IPS-15b (cell line): Measurements from ENCODE around the gene LRRC8C.

ENCODE experiments used
- H3K27me3 ChIP-seq: one replicate; pipeline ENCODE4 v1.6.1; 2013; ENCODE audit warnings: low read length; ENCODE audit not compliant: control insufficient read depth, insufficient read depth
- H3K36me3 ChIP-seq: one replicate; pipeline ENCODE4 v1.6.1; 2013; ENCODE audit warnings: low read length; ENCODE audit not compliant: control insufficient read depth, insufficient read depth
- H3K4me1 ChIP-seq: one replicate; pipeline ENCODE4 v1.6.1; 2013; ENCODE audit warnings: mild to moderate bottlenecking, low read length; ENCODE audit not compliant: control insufficient read depth, insufficient read depth
- H3K4me3 ChIP-seq: one replicate; pipeline ENCODE4 v1.5.1; 2013; ENCODE audit warnings: low read depth, low read length
- H3K9ac ChIP-seq: one replicate; pipeline ENCODE4 v1.6.1; 2013; ENCODE audit warnings: low read depth, mild to moderate bottlenecking, low read length
- H3K9me3 ChIP-seq: one replicate; pipeline ENCODE4 v1.6.1; 2013; ENCODE audit warnings: mild to moderate bottlenecking, low read length; ENCODE audit not compliant: control insufficient read depth, insufficient read depth

LRRC8C gene

DNA sequence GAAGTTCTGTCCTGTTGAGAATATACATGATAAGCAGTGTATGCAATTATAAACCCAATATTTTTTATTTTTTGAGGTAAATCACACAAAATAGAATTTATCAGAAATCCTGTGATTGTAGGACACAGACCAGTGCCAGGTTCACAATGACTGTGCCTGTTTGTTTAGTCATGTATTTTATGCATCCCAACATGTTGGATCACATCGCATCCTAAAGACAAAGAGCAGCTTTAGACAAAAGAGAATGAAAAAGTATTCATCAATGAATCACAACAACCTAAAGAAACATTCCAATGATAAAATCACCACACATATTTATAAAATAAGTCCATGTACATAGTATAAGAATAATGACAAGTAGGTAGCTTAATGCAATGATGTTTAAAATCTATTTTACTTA lies 134.7 kb downstream of the LRRC8C start:
- no peak overlapping the region for H3K9ac ChIP-seq
- H3K4me3 ChIP-seq, result no peak overlapping the region
- no peaks in the 10 kb centered on the region for H3K36me3 ChIP-seq
- no peaks in the 10 kb centered on the region for H3K9me3 ChIP-seq
- peaks cover 17% of the 10 kb centered on the region for H3K27me3 ChIP-seq
- H3K4me1 ChIP-seq, result peaks cover 2% of the 10 kb centered on the region
